ENCODE data around the gene CALN1. TPM values are rescaled to one million over a fixed set of nuclear protein-coding genes. Genes with fewer than 3 reads are reported as not detected.

Gene CALN1
- total and polyA plus RNA-seq, 2 of the 8 experiments (the other 6 are each of a cell fraction or from before 2014, with no cell fraction given): 6.4 to 15.2 TPM

- TF ChIP-seq ATF2 (IDR thresholded peaks at IDR 0.05; ENCODE audit: low read length) (no peak), CHD2 (IDR thresholded peaks at IDR 0.05; ENCODE audit: low read length) (no peak), ATF3 (IDR thresholded peaks at IDR 0.05; ENCODE audit: insufficient read depth, low read depth, low read length) (no peak), RNF2 (IDR thresholded peaks at IDR 0.05; ENCODE audit: borderline replicate concordance, low read depth, low read length, missing control alignments, poor library complexity, severe bottlenecking) (no peak)
Measured at GRCh38 chr7:72159911-72160310, 252.2 kb downstream of the CALN1 start (continued).

Data from H1 (cell line).